Right kidney (tissue), 1 donor: ENCODE data around the gene NLRP3.
A peak's percentile ranks its signal among the peaks of the same experiment; 100 is the strongest.
"Not testable (repeated sequence)": the region's sequence is repeated elsewhere in the genome, so short reads cannot be mapped to it uniquely, and the experiment has no call there.

ENCODE experiments used
- DNase-seq: peaks from one replicate; pipeline ENCODE4 v3.0.0-alpha.2; 2016

Gene NLRP3

DNA sequence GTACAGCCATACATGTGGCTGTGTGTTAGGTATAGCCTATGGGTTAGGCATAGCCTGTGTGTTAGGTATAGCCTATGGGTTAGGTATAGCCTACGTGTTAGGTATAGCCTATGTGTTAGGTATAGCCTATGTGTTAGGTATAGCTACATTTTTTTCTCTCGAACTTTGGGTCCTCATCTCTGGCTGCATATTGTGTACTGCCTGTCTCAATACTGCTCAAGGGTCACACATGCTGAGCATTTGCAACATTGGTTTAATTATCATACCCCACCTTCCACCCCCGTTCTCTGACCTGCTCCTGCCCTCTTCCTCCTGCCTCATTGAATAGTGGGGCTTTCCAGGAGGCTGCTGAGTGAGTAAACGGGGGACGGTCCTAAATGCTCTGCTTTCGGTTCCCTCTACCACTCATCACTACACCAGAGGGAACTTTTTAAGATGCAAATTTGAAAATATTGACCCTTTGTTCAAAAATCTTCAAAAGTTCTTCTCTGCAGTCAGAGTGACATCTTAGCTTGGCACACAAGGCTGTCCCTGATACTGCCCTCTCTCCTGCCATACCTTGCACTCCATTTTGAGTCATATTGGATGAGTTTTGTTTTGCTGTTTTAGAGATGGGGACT, 24.1 kb downstream of the NLRP3 start:
- no peak for DNase-seq

DNA sequence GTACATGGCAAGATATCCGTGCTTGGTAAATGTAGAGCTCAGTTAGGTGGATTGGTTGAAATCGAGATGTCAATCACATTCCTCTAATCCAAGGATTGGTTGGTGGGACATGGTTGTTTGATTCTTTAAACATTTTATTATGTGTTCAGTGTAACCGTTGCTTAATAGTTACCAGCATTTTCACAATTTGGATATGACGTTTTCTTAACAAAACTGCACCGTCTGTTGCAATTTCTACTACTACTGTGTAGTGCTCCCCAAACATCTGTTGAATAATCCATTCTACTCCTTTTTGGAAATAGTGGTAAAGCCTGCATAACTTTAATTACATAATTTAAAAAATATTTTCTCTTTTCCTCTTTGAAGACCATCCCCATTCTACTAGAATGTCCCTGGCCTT, 25.6 kb downstream of the NLRP3 start:
- no peak for DNase-seq

DNA sequence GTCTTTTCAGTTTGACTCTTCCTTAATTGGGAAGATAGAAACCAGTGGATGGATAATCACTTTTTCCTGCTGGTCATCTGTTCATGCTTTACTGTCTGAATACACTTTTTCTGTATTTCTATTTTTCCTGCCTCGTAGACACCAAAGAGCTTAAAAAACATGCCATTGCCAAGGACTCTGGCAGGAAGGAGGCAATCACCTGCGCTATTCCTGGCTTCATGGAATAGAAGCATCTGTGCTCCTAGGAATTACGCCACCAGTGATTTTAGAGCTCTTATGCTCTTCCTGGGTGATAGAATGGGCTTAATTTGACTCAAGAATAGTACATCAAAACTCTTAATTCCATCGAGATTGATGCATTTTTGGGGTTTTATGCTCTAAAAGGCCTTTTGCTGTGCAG, 26.2 kb downstream of the NLRP3 start:
- DNase-seq = no peak

DNA sequence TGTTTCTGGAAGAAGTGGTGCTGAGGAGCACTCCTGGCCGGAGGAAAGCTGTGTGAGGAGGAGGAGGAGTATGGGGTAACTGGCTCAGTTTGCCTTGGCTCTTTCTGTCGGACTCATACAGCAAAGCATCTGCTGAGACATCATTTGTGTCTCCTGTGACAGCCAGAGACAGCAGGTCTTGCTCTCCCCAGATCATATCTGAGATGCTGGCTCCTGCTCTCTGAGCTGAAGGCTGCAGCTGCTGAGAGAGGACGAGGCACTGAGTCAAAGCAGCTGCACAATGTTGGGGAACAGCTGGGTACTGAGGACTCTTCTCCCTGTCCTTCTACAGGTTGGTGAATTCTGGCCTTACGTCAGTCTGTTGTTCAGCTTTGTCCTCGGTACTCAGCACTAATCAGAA, 27.7 kb downstream of the NLRP3 start:
- no peak for DNase-seq

DNA sequence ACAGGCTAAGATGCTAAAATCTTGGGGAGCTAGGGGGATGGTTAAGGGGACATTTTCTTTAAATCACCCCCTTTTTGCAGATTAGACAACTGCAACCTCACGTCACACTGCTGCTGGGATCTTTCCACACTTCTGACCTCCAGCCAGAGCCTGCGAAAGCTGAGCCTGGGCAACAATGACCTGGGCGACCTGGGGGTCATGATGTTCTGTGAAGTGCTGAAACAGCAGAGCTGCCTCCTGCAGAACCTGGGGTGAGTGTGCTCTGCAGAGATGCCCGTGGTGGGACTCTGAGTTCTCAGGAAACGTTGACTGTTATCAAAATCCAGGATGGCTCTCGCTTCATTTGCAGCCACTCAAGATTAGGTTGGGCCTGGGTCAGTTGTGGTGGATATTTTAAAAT, 28.6 kb downstream of the NLRP3 start:
- no peak for DNase-seq

DNA sequence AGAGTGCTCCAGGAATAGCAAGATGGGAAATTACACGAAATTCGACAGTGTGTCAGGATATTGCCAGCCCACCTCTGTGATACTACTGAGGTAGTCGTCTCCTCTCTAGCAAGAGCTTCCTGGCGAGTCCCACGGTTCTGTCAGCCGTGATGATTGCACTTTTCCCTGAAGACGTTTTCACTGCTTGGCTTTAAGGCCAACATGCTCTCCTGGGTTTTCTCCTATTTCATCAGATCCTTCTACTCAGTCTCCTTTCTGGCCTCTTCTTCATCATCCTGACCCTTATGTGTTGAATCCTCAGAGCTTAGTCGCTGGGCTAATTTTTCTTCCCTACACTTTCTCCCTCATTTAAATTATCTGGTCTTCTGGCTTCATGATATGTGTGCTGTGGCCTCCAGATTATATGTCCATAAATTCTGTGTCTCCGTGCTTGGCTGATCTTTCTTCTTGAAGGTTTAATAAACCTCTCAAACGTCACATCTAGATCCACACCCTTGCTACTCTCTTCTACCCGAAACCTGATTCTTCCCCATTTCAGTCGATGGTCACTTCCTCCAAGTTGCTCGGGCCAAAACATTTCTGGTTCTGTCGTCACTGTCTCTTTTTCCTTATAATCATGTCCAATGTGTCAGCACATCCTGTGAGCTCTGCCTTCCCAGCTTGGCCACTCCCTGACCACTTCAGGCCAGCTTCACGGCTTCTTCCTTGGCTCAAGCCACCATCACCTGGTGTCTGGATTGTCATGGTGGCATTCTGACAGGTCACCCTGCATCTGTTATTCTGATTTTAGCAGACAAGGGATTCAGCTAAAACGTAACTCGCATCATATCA, 29.8 kb downstream of the NLRP3 start:
- no peak for DNase-seq

DNA sequence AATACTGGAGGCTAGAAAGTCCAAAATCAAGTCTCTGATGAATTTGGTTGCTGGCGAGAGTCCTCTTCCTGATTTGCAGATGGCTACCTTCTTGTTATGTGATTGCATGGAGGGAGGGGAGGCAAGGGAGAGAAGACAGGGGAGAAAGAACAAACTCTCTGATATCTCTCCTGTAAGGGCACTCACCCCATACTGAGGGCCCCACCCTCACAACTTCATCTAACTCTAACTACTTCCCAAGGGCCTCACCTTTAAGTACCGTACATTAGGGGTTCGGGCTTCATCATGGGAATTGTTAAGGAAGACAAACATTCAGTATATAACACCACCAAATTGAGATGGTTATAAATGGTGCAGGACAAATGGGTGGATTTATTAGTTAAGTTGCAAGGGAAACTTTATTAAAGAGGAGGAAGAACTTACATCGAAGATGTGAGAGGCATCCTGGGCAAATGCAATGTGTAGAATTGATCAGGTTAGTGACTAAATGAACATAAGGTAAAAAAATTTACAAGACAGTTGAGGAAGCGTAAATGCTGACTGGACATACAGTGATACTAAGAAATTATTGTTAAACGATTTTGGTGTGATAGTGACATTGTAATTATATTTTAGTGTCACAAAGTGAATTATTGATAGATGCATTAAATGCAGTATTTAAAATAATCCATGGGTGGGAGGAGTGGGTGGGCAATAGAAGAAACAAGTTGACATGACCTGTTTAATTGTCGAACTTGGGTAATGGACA, 31.4 kb downstream of the NLRP3 start:
- DNase-seq = no peak

DNA sequence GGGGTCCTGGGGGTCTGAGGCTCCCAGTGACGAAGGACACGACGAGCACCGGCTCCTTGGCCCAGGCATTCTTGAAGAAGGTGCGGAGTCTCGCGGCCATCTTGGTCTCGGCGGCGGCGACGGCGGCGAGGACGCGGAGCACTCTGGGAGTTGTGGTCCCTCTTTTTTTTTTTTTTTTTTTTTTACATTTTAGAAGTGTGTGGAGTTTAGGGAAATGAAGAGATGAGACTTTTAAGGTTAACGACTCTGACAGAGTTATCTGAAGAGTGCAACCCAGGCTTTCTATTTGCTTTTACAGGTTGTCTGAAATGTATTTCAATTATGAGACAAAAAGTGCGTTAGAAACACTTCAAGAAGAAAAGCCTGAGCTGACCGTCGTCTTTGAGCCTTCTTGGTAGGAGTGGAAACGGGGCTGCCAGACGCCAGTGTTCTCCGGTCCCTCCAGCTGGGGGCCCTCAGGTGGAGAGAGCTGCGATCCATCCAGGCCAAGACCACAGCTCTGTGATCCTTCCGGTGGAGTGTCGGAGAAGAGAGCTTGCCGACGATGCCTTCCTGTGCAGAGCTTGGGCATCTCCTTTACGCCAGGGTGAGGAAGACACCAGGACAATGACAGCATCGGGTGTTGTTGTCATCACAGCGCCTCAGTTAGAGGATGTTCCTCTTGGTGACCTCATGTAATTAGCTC, 32.3 kb downstream of the NLRP3 start:
- DNase-seq = peak; percentile 71

DNA sequence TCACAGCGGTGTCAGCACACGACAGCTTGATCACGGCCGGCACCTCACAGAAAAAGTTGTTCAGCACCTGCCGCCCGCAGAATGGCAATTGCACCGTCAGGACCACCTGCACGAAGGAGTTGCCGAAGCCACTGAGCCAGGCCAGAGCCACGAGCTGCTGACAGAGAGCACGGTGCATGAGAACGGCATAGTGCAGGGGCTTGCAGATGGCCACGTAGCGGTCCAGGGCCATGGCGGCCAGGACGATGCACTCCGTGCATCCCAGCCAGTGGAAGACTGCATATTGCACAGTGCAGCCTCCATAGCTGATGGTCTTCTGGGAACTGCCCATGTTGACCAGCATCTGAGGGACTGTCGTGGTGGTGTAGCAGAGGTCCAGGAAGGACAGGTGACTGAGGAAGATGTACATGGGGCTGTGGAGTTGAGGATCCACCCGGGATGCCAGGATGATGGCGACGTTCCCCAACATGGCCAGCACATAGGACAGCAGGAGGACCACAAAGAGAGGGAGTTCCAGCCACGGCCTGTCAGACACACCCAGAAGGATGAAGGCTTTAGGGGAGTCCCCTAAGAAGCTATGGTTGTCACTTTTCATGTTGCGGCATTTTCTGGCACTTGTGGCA, 35.5 kb downstream of the NLRP3 start:
- no peak for DNase-seq

DNA sequence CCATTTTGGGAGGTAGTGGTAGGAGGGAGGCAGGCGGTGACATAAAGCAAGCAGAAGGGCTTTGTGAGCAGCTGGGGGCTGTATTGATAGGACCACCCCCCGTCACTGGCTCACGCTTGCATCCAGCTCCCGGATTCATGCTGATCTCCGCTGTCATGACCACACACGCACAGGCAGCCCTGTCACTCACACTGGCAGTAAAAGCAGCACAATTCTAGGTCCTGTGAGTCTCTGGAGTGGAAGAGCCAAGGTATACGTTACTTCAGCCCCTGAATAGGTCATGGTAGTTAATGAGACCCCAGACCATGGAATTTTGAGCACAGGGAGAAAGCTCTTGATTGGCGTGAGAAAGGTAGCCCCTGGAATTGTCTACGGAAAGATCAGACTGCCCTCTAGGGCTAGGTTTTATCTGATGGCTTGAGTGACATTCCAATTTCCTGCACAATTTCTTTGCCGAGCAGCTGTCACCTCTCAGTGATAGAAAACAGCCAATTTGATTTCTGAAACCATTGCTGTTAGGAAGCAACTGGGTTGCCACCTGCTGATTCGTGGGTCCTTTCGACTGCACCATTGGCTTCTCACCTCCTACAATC, 36.6 kb downstream of the NLRP3 start:
- no peak for DNase-seq

DNA sequence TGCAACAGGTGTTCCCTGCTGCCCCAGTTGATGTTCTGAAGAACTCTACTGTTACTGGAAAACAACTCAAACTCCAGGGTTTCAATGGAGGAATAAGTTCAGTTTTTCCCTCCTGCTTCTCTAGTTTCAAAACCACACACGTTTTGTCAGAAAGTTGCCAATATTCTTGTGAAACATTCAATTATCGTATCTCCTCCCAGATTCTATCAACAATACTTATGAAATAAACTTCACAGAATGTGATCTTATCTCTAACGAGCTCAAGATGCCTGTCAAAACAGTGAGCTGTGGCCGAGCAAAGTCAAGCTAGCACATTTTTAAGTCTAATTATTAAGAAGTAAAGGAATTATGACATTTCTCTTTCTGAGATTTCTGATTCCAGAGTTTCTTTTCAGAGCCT, 37.3 kb downstream of the NLRP3 start:
- no peak for DNase-seq

DNA sequence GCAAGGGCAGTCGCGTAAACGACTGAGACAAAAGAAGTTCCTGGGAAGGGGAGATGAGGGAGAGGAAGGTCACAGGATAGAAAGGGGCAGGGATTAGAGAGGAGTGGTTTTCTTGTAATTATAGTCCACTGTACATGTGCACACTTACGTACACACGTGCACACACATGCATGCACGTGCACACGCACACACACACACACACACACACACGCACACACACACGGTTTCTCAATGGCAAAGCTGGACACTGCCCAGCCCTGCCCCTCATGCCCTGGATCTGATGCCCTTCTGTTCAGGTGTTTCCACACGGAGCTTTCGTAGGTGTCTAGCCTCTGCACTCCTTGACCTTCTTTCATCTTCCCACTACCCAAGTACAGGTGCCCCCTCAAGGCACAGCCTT, 38.0 kb downstream of the NLRP3 start:
- no peak for DNase-seq

DNA sequence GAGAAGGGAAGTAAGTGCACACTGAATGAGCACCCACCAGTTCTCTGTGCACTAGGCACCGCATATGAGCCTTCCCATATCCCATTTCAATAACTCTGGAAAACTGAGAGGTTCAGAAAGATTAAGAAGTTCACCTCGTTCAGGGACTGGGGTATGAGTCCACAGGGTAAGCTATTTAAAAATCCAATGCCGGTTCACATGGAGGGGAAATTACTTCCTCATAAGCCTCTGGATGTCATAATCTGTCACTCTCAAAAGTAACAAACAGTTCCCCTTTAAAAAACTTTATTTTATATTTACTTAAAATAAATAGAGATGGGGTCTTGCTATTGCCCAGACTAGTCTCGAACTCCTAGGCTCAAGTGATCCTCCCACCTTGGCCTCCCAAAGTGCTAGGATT, 40.0 kb downstream of the NLRP3 start:
- no peak for DNase-seq

DNA sequence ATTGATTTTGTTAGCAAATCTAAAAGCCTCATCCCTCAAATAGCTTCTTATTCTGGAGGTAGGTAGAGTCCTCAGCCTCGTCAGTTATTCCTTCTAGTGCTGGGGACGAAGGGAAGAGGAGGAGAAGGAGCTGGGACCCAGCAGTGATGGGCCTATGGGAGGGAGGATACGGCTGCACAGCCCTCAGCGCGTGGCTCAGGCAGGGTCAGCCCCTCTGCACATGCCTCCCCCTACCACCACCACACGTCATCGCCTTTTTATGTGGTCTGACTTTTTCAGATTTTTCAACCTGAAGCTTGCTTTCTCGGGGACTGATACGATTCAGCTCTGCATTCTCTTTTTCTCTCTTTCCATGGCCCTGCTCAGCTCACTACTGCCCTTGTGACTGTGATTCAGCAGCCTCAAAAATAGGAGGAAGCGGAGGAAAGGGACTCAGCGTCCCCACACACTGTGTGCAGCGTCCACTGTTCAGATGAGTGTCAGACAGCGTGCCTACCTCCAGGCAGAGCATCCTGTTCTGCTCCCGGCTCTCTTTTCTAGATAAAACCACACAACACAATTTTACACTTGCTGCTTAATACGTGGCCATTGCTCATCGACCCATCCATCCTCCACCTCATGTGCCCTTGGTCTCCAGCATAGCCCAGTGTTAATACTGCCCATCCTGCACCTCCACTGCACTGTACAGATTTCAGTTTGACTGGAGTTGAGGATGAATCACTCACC, 41.1 kb downstream of the NLRP3 start:
- no peak for DNase-seq

DNA sequence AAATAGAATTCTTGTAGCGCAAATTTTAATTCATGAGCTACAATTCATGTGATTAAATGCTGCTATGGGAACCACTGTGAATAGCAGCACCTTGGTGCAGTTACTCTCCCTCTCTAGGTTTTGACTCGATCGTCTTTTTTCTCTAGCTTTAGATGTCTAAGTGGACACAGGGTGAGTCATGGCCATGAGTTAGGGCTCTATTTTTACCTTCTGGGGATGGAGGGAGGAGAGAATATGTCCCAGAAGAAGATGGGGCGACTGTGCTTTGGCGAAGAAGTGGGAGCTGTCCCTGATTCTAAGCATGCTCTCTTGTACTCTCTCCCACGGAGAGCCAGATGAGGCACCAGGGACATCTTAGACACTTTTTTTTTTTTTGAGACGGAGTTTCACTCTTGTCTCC, 43.5 kb downstream of the NLRP3 start:
- no peak for DNase-seq

DNA sequence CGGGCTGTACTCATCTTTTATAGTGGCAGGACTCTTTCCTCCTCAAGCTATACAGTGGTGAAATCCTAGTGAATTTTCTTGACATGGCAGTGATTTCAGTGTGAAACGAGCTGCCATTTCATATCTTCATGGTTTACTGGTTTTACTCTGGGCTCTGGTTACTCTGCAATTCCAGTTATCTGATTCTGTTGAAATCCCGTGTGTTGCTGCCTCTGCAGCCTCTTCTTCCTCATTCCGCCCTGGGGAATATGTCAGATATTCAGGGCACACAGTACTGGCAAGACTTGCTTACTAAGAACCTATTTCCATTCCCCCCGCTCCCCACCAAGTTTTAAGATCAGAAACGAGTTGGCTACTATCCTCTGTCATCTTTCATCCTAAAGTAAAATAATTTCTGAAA, 49.8 kb downstream of the NLRP3 start:
- no peak for DNase-seq

DNA sequence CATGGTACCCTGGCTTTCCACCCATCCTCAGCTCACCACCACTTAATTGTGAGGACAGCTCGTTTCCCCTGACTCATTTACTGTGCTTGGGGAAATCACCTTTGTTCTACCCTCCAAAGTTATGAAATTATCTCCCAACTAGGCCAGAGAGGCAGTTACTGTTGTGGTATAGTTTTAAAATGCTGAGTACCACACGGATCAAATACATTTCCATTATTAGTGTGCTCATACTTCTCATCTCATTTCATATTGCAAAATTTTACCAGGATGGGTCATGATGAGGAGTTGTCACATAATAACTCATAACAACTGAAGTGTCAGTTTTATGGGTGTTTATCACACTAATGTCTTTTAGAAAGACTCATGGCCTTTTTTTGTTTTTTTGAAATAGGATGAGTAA, 51.2 kb downstream of the NLRP3 start:
- no peak for DNase-seq

DNA sequence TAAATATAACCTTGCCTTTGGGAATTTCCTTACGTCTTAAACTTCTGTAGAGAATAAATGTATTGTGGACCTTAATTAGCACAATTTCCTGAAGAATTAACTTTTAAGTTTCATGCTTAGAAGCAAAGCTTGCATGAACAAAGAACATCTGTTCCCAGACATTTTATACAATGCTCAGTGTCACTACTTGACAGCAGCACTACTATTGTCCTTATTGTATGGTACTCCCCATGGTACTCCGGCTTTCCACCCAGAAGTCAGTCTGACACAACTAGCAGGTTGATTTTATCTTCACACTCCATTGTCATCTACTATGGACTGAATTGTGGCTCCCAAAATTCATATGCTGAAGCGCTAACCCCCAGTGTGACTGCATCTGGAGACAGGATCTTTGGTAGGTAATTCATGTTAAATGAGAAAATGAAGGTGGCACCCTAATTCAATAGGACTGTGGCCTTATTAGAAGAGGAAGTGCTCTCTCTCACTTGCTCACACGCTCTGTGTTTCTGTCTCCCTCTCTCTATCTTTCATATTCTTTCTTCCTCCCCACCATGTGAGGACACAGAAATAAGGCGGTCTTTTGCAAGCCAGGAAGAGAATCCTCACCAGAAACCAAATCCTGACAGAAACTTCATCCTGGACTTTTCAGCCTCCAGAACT, 52.6 kb downstream of the NLRP3 start:
- DNase-seq = no peak

DNA sequence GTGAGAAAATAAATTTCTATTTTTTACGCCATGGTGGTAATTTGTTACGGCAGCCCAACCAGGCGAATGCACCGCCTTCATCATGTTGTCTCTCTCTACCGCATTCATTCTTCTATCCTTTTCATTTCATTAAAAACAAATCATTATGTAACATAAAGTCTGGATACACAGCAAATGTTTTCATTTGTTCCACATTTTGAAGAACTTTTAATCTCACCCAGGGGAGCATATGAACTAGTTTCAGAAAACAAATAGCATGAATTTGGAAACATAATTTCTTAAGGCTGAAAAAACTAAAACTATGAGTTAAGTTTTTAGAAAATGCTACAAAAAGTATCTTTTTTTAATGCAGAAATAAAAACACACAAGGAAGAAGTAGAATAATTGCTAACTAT, 53.2 kb downstream of the NLRP3 start:
- DNase-seq = no peak

DNA sequence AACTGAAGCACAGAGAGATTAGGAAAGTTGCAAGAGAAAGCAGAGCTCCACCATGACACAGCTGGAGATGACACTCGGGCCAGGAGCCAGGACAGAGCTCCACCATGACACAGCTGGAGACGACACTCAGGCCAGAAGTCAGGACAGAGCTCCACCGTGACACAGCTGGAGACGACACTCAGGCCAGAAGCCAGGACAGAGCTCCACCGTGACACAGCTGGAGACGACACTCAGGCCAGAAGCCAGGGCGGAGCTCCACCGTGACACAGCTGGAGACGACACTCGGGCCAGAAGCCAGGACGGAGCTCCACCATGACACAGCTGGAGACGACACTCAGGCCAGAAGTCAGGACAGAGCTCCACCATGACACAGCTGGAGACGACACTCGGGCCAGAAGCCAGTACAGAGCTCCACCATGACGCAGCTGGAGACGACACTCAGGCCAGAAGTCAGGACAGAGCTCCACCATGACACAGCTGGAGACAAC, 55.0 kb downstream of the NLRP3 start:
- not testable (repeated sequence) for DNase-seq
